ENCODE data around the gene PVR.

DNA sequence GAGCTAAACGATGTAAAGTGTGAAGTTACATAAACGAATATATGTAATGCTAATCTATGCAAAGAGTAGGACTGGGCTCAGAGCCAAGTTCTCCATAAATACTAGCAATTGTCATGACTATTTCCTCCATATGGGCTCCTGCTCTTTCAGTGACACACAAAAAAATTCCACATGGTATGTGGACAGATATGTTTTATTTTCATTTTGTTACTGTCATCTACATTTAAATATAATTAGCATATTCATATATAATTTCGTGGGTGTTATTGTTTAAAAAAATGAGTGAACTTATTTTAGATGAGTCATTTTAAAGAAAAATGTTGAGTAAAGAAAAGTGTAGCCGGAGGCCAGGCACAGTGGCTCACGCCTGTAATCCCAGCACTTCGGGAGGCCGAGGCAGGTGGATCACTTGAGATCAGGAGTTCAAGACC lies 35.3 kb upstream of the PVR start:
- TF ChIP-seq POLR2A (IDR thresholded peaks at IDR 0.05) (no peak), POLR2AphosphoS5 (IDR thresholded peaks at IDR 0.05) (no peak)

Measured in breast epithelium (tissue), 3 donors.